Lung (tissue), 12 donors: ENCODE data around the gene MISP3. TPM values are rescaled to one million over a fixed set of nuclear protein-coding genes. Genes with fewer than 3 reads are reported as not detected.

Experiments
- ATAC-seq: fragments of 200-7000 bp; cut with Tn5 transposase; one replicate; pipeline ENCODE4 v1.9.1; 2020; ENCODE audit warnings: moderate number of reproducible peaks; ENCODE audit not compliant: insufficient read depth, low FRiP score
- DNase-seq, 3 donors: peaks; one replicate each; pipeline ENCODE4 v3.0.0-alpha.2; 2013 to 2017
- H3K27ac ChIP-seq, 2 donors: one replicate each; pipeline ENCODE4 v1.5.1; 2013; ENCODE audit warnings: mild to moderate bottlenecking in 2 of 2, moderate library complexity in 2 of 2, control low read depth in 1 of 2, inconsistent platforms in 1 of 2, low read depth in 1 of 2, low read length in 1 of 2
- H3K27me3 ChIP-seq, 3 donors: one replicate each; pipeline ENCODE4 v1.5.1; 2013; ENCODE audit warnings: low read length in 2 of 3; ENCODE audit not compliant: control insufficient read depth in 3 of 3, insufficient read depth in 3 of 3
- H3K36me3 ChIP-seq, 4 donors: one replicate each; pipeline ENCODE4 v1.5.1; 2013; ENCODE audit warnings: low read length in 4 of 4, mild to moderate bottlenecking in 1 of 4, moderate library complexity in 1 of 4; ENCODE audit not compliant: control insufficient read depth in 4 of 4, insufficient read depth in 4 of 4
- H3K4me1 ChIP-seq, 5 donors: one replicate each; pipeline ENCODE4 v1.5.1; 2013; ENCODE audit warnings: low read length in 5 of 5, mild to moderate bottlenecking in 2 of 5, moderate library complexity in 1 of 5; ENCODE audit not compliant: control insufficient read depth in 5 of 5, insufficient read depth in 5 of 5
- H3K4me3 ChIP-seq: one replicate; pipeline ENCODE4 v1.5.1; 2013; ENCODE audit warnings: mild to moderate bottlenecking, control low read depth, moderate library complexity
- H3K9ac ChIP-seq, 2 donors: one replicate each; pipeline ENCODE4 v1.5.1; 2013; ENCODE audit warnings: low read length in 2 of 2, control low read depth in 1 of 2; ENCODE audit not compliant: insufficient read depth in 1 of 2
- H3K9me3 ChIP-seq, 4 donors: one replicate each; pipeline ENCODE4 v1.5.1; 2013; ENCODE audit warnings: low read length in 3 of 4, mild to moderate bottlenecking in 1 of 4, moderate library complexity in 1 of 4; ENCODE audit not compliant: control insufficient read depth in 4 of 4, insufficient read depth in 3 of 4
- WGBS, 2 donors: extraction: QIAGEN DNeasy Blood & Tissue Kit; methylation state at CpG; one replicate each; pipeline ENCODE4 v1.1.7; 2013; 5-methylcytosine and 5-hydroxymethylcytosine counted together
- polyA plus RNA-seq, 2 donors: library from polyadenylated mRNA; stranded (reverse); fragments of 200-250 nt; gene quantifications; one replicate each; pipeline ENCODE4 v1.2.1, GENCODE V29; 2013
- total RNA-seq, 2 donors: library from RNA; depleted of rRNA in 1 of 2; stranded (reverse); fragments of >200 nt in 1 of 2; gene quantifications; one replicate each; pipeline ENCODE4 v1.2.1, GENCODE V29; 2014 to 2021
- TF ChIP-seq, protein P1 (sequence below): IDR thresholded peaks from 2 replicates; pipeline ENCODE4 v1.5.1; 2012; ENCODE audit warnings: mild to moderate bottlenecking; ENCODE audit errors: control extremely low read depth, extremely low read depth
- donor health status: control.
- donor health status: control.
- donor health status: Bipolar disorder and iron deficiency.
- donor health status: healthy.
- donor health status: DM: yes; HTN: yes; CAD: no.

The MISP3 gene
- total and polyA plus RNA-seq, 4 donors = 3.5 to 11.2 (median 7.4) TPM

GRCh38 chr19:14119146-14119545 is 46.6 kb downstream of the MISP3 start:
- Histone ChIP-seq H3K27ac (peak overlapping the region; percentile 95), H3K27me3 (no peaks in the 10 kb centered on the region), H3K9ac (peak overlapping the region in 1 of 2 donors; percentile 67), H3K9me3 (no peaks in the 10 kb centered on the region), H3K36me3 (peaks cover 0 to 2% (median 0%) of the 10 kb centered on the region in 4 donors), H3K4me1 (peaks cover 5 to 31% (median 17%) of the 10 kb centered on the region in 5 donors), H3K4me3 (no peak overlapping the region)
- TF ChIP-seq, protein P1, sequence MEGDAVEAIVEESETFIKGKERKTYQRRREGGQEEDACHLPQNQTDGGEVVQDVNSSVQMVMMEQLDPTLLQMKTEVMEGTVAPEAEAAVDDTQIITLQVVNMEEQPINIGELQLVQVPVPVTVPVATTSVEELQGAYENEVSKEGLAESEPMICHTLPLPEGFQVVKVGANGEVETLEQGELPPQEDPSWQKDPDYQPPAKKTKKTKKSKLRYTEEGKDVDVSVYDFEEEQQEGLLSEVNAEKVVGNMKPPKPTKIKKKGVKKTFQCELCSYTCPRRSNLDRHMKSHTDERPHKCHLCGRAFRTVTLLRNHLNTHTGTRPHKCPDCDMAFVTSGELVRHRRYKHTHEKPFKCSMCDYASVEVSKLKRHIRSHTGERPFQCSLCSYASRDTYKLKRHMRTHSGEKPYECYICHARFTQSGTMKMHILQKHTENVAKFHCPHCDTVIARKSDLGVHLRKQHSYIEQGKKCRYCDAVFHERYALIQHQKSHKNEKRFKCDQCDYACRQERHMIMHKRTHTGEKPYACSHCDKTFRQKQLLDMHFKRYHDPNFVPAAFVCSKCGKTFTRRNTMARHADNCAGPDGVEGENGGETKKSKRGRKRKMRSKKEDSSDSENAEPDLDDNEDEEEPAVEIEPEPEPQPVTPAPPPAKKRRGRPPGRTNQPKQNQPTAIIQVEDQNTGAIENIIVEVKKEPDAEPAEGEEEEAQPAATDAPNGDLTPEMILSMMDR = no peak
- DNase-seq (no peak), ATAC-seq (no peak)
- WGBS, 2 donors = 24 to 37% methylated on average over 3 of the region's 3 CpGs

GRCh38 chr19:14119644-14120496 is 47.3 kb downstream of the MISP3 start:
- Histone ChIP-seq H3K27ac (peak overlapping the region; percentile 95), H3K9ac (no peak overlapping the region), H3K4me1 (peaks cover 5 to 29% (median 17%) of the 10 kb centered on the region in 5 donors), H3K36me3 (peaks cover 0 to 5% (median 0%) of the 10 kb centered on the region in 4 donors), H3K27me3 (no peaks in the 10 kb centered on the region), H3K9me3 (no peaks in the 10 kb centered on the region), H3K4me3 (no peak overlapping the region)
- ATAC-seq (no peak), DNase-seq (no peak)
- WGBS, 2 donors = 86 to 94% methylated on average over 7 of the region's 7 CpGs
- TF ChIP-seq, protein P1 = no peak

DNA sequence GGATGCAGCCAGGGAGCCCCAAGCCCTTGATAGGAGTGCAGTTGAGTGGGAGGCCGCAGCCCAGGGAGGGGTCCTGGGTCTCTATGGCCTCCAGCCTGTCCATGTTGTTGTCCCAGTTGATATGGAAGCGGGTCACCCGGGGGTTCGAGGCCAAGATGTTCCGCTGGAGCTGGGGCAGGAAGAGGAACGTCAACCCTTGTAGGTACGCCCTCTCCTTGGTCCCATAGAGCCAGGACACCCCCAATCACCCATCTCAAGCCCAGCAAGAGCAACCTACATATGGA is 47.9 kb downstream of the MISP3 start:
- Histone ChIP-seq H3K36me3 (peaks cover 0 to 3% (median 0%) of the 10 kb centered on the region in 4 donors), H3K9me3 (no peaks in the 10 kb centered on the region), H3K27ac (peak overlapping the region in 1 of 2 donors; percentile 9), H3K4me1 (peaks cover 4 to 29% (median 16%) of the 10 kb centered on the region in 5 donors), H3K4me3 (no peak overlapping the region), H3K27me3 (no peaks in the 10 kb centered on the region), H3K9ac (no peak overlapping the region)
- TF ChIP-seq, protein P1 = no peak
- 94% methylated on average over 7 of the region's 7 CpGs for WGBS, 2 donors
- DNase-seq (no peak), ATAC-seq (no peak)
